Adipocyte (in vitro differentiated cells): ENCODE data around the gene PRICKLE4.
"Not testable (repeated sequence)": the region's sequence is repeated elsewhere in the genome, so short reads cannot be mapped to it uniquely, and the experiment has no call there.

ENCODE experiments used
- DNase-seq: peaks from one replicate; pipeline ENCODE4 v3.0.0-alpha.2; 2015; ENCODE audit warnings: low read depth
- H3K27me3 ChIP-seq: replicated peaks from 2 replicates; pipeline ENCODE4 v1.7.0; 2013; ENCODE audit warnings: mild to moderate bottlenecking, low read length, moderate library complexity; ENCODE audit not compliant: control insufficient read depth, insufficient read depth
- H3K36me3 ChIP-seq: 2 replicates; pipeline ENCODE4 v1.7.0; 2013; ENCODE audit warnings: low read length, mild to moderate bottlenecking, moderate library complexity; ENCODE audit not compliant: control insufficient read depth, insufficient read depth, severe bottlenecking
- H3K4me1 ChIP-seq: 2 replicates; pipeline ENCODE4 v1.7.0; 2013; ENCODE audit warnings: mild to moderate bottlenecking, low read length, moderate library complexity; ENCODE audit not compliant: control insufficient read depth, insufficient read depth
- H3K4me3 ChIP-seq: 2 replicates; pipeline ENCODE4 v1.7.0; 2013; ENCODE audit warnings: mild to moderate bottlenecking, low read length, moderate library complexity
- H3K9ac ChIP-seq: 2 replicates; pipeline ENCODE4 v1.7.0; 2013; ENCODE audit warnings: mild to moderate bottlenecking, low read length, moderate library complexity
- H3K9me3 ChIP-seq: 2 replicates; pipeline ENCODE4 v1.7.0; 2013; ENCODE audit warnings: mild to moderate bottlenecking, low read length, moderate library complexity; ENCODE audit not compliant: control insufficient read depth

PRICKLE4 gene

DNA sequence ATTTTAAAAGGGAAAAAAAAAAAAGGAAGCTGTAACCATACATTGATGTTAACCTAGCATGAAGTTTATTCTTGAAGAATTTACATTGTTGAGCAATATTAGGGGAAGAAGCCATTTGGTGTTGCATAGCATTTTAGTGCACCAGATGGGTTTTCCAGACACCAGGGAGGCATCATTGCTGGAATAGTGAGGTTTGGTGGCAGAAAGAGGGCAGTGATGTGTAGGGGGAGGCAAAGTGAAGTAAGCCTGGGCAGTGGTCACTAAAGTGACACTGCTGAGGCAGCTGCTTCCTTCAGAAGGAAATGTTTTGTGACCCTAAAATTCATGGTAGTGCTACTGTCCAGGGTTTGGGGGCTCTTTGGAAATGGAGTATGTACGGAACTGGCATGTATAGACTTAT, 9.5 kb downstream of the PRICKLE4 start:
- Histone ChIP-seq H3K9ac (no peak overlapping the region), H3K36me3 (peaks cover 45% of the 10 kb centered on the region), H3K4me3 (no peak overlapping the region), H3K4me1 (peaks cover 19% of the 10 kb centered on the region), H3K27me3 (no peaks in the 10 kb centered on the region), H3K9me3 (no peaks in the 10 kb centered on the region)
- no peak for DNase-seq

DNA sequence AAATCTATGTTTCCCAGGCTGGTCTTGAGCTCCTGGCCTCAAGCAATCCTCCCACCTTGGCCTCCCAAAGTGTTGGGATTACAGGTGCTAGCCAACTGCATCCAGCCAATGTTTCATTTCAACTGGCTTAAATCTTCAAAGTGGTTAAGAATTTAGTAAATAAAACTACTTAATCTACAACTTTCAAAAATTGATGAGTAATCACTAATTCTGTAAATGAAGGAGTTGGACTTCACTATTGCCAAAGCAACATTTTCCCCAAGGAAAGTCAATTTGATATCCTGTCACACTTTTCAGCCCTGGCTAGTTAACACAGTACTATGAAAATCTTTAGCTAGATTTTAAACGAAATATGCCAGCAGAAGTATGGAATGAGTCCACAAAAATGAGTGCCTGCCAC, 10.7 kb downstream of the PRICKLE4 start:
- Histone ChIP-seq H3K4me1 (peaks cover 12% of the 10 kb centered on the region), H3K9me3 (no peaks in the 10 kb centered on the region), H3K9ac (no peak overlapping the region), H3K36me3 (peaks cover 57% of the 10 kb centered on the region), H3K27me3 (no peaks in the 10 kb centered on the region), H3K4me3 (no peak overlapping the region)
- no peak for DNase-seq

DNA sequence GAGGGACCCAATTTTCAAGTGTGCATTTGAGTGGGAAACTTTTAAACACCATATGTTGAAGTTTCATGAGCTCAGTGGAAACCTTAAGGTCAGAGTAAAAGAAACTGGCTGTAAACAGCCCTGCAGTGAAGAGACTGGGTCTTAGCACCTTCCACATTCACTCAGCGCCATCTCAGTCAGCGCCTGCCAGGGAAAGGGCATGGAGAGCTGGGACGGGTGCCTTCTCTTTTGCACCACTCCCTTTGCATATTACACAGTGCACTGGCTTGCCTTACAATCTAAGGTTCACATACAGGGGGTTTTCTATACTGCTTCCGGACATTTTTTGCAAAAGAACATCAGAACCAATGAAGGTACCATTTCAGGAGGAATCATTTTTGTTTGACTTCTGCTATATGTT, 11.4 kb downstream of the PRICKLE4 start:
- no peak for DNase-seq
- Histone ChIP-seq H3K36me3 (peaks cover 61% of the 10 kb centered on the region), H3K27me3 (no peaks in the 10 kb centered on the region), H3K4me3 (no peak overlapping the region), H3K4me1 (peaks cover 12% of the 10 kb centered on the region), H3K9me3 (no peaks in the 10 kb centered on the region), H3K9ac (no peak overlapping the region)

DNA sequence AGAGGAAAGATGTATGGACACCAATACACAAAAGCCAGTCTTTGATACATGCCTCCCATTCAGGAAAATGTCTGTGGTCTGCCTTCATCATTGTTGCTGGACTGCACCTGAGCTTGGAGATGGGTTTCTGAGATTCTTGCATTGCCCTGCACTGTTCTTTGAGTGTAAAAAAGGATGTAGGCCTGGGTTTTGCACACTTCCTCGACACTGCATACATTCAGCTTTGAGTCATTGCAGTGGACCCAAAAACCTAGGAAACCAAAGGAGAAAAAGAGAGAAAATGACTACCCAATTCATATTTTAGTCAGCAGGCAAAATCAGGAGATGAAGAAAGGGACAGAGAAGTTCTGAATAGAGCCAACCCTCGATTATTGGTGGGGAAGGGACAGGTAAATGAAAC, 15.9 kb downstream of the PRICKLE4 start:
- no peak overlapping the region for H3K9ac ChIP-seq
- no peaks in the 10 kb centered on the region for H3K27me3 ChIP-seq
- peaks cover 49% of the 10 kb centered on the region for H3K36me3 ChIP-seq

DNA sequence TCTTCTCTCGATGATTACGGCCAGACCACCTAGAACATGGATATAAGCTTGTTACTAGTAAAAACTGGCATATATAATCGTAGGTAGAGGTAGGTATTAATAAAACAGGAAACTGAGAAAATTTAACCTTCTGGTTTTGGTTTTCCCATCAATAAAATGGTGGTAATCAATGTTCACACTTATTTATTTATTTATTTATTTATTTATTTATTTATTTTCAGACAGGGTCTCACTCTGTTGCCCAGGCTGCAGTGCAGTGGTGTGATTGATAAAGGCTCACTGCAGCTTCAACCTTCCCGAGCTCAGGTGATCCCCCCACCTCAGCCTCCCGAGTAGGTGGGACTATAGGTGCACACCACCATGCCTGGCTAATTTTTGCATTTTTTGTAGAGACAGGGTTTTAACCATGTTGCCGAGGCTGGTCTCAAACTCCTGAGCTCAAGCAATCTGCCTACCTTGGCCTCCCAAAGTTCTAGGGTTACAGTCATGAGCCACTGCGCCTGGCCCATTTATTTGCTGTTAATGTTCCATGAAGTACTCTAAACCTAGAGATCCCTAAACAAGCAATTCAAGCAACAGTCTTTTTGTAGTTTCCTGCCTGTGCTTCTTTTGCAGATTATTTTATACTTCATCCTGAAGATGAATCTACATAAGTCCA, 18.4 kb downstream of the PRICKLE4 start:
- H3K9me3 ChIP-seq = no peaks in the 10 kb centered on the region
- no peak overlapping the region for H3K4me3 ChIP-seq
- peaks cover 37% of the 10 kb centered on the region for H3K36me3 ChIP-seq
- no peaks in the 10 kb centered on the region for H3K27me3 ChIP-seq
- no peak overlapping the region for H3K9ac ChIP-seq
- no peak for DNase-seq
- H3K4me1 ChIP-seq = no peaks in the 10 kb centered on the region

More for the DNA sequence above, 15.9 kb downstream of the PRICKLE4 start:
- no peak overlapping the region for H3K4me3 ChIP-seq
- H3K4me1 ChIP-seq = no peaks in the 10 kb centered on the region
- DNase-seq = no peak
- H3K9me3 ChIP-seq = no peaks in the 10 kb centered on the region

DNA sequence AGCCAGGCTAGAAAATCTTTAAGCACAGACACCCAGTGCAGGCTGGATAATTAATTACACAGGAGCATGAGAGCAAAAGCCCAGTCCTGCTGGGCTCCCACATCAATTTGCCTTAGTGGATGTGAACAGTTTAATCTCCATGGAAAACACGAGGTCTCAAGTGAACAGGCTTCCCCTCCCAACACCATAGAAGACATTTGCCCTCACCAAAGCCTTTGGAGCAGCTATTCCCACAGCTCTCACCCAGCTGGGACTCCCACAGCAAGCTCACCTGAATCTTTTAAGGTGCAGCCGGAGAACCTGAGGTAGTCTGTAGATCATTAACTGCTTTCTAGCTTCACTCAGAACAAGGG, 19.0 kb downstream of the PRICKLE4 start:
- Histone ChIP-seq H3K4me3 (no peak overlapping the region), H3K27me3 (no peaks in the 10 kb centered on the region), H3K4me1 (no peaks in the 10 kb centered on the region), H3K9ac (no peak overlapping the region), H3K9me3 (no peaks in the 10 kb centered on the region), H3K36me3 (peaks cover 35% of the 10 kb centered on the region)
- DNase-seq = no peak

DNA sequence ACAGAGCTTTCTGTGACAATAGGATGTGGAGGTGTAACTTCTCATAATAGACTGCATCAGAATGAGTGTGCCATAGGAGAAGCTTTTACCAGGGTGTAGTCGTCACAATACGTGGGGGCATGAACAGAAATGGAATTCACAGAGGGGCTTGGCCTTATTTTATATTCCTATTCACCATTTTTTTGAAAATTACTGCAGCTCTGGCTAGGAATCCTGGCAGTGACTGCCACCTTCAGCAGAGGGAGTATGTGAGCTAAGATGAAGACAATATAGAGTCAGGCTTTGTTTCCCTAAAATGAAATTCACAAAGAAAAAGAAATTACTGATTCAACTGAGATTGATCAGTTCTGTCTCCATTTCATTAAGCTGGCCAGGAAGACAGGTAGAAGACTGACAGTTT, 20.8 kb downstream of the PRICKLE4 start:
- DNase-seq = peak; percentile 62
- H3K9me3 ChIP-seq = no peaks in the 10 kb centered on the region
- H3K4me1 ChIP-seq = no peaks in the 10 kb centered on the region
- H3K36me3 ChIP-seq = peaks cover 24% of the 10 kb centered on the region
- no peak overlapping the region for H3K4me3 ChIP-seq
- H3K27me3 ChIP-seq = no peaks in the 10 kb centered on the region
- H3K9ac ChIP-seq = no peak overlapping the region

DNA sequence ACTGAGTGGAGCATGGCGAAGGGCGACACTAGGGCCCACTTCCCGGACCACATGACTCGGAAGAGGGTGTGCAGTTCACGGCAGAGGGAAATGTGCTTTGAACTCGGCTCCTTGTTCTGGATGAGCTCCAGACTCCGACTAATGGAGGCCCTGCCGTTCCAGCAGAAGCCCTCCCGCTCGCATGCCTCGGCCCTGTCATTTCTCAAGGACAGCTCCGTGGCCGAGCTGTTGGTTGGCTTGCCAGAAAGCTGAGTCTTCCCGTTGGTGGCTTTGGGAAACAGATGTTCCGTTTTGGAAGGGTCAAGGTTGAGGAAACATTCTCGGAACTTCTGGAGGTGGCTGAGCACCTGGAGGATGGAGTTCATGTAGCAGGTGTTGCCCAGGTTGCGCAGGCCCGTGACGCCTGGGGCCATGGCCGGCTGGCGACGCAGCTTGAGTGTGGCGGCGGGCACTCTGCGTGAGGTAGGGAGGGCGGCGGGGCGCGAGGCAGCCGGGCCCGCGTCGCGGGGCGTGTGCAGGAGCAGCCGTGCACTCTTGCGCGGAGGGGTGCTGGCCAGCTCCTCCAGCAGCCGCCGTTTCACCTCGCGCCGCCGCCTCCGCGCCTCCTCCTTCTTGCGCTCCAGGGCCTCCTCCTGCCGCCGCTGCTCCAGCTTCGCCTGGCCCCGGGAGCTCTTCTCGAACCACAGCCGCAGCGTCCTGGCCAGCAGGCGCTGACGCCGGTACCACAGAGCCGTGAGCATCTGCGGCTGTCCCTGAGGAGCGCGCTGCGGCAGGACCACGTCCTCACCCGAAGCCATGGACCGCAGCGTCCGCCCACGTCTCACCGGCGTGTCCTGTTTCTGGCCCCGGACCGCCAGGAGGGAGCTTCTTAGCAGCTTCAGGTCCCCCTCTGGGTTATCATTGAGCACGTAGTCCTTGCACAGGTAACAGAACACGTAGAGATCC, 25.5 kb downstream of the PRICKLE4 start:
- Histone ChIP-seq H3K36me3 (peaks cover 7% of the 10 kb centered on the region), H3K4me3 (no peak overlapping the region), H3K9me3 (no peaks in the 10 kb centered on the region), H3K9ac (no peak overlapping the region), H3K27me3 (no peaks in the 10 kb centered on the region), H3K4me1 (no peaks in the 10 kb centered on the region)
- DNase-seq = no peak

DNA sequence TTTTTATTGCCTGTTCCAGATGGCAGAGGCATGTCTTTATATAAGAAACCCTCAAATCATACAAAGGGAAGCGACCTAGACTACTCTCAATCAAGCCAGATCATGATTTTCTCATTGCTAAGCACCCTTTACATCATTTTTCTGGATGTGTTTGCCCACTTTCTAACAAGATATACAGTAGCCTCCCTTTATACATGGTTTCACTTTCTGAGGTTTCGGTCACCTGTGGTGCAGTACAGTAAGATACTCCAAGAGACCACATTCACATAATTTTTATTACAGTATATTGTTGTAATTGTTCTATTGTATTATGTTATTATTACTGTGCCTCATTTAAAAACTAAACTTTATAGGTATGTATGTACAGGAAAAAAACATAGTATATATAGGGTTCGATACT, 30.5 kb downstream of the PRICKLE4 start:
- no peaks in the 10 kb centered on the region for H3K4me1 ChIP-seq
- H3K27me3 ChIP-seq = no peaks in the 10 kb centered on the region
- H3K36me3 ChIP-seq = no peaks in the 10 kb centered on the region
- no peaks in the 10 kb centered on the region for H3K9me3 ChIP-seq
- H3K4me3 ChIP-seq = no peak overlapping the region
- no peak for DNase-seq
- H3K9ac ChIP-seq = no peak overlapping the region

DNA sequence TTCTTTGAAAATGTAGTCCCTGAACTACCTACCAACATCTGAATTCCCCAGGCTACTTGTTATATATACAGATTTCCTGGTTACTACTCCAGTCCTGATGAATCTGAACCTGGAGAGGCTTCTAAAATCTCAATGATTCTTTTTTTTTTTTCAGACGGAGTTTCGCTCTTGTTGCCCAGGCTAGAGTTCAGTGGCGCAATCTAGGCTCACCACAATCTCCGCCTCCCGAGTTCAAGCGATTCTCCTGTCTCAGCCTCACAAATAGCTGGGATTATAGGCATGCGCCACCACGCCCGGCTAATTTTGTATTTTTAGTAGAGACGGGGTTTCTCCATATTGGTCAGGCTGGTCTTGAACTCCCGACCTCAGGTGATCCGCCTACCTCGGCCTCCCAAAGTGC, 31.4 kb downstream of the PRICKLE4 start:
- H3K27me3 ChIP-seq, H3K36me3 ChIP-seq, H3K4me1 ChIP-seq, DNase-seq, H3K9ac ChIP-seq, H3K9me3 ChIP-seq, H3K4me3 ChIP-seq: not testable (repeated sequence)

DNA sequence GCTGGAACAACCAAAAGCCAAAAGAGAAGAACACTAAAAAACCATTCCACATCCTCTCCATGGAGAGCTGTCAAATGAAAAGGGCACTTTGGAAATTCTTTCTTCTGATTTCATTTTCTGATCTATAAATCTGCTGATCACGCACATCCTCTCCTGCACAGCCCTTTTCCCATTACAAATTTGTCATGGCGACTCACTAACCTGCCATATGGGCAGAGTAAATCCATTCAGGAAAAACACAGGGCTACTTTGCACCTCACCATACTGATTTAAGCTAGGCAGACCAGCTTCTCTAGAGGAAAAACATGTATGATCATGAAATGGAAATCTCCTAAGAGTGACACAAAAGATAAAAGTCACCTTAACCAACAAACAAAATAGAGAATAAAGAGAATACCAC, 32.9 kb downstream of the PRICKLE4 start:
- H3K9ac ChIP-seq = no peak overlapping the region
- H3K27me3 ChIP-seq = no peaks in the 10 kb centered on the region
- no peaks in the 10 kb centered on the region for H3K4me1 ChIP-seq
- H3K9me3 ChIP-seq = no peaks in the 10 kb centered on the region
- H3K36me3 ChIP-seq = no peaks in the 10 kb centered on the region
- no peak overlapping the region for H3K4me3 ChIP-seq
- no peak for DNase-seq
